A375 (cell line): Measurements from ENCODE around the gene GTF3C1. TPM values are rescaled to one million over a fixed set of nuclear protein-coding genes. Genes with fewer than 3 reads are reported as not detected.

ENCODE experiments used
- total RNA-seq: library from RNA; depleted of rRNA; stranded (reverse); fragments of >200 nt; shearing (Covaris generic); gene quantifications from 2 replicates; pipeline ENCODE4 v1.2.3, GENCODE V29; 2014; rRNA removed

GTF3C1 gene
- 127 and 139 TPM in 2 replicates for total RNA-seq

GRCh38 chr16:27549746-27550581, at the start of gene GTF3C1, which contains the start of gene KATNIP:
Gene GTF3C1 (minus strand): TSS chr16:27549913. CDS start chr16:27549890, 23 bp downstream.
Gene KATNIP (plus strand): TSS chr16:27550144. CDS start chr16:27550171, 27 bp downstream.

Other genes with a start within 250 kb of the GTF3C1 start
- 6.5 and 10.7 TPM in 2 replicates for gene IL4R, start 235.9 kb downstream of the GTF3C1 start, total RNA-seq
- gene IL21R, start 147.7 kb downstream of the GTF3C1 start, total RNA-seq, result 1.6 and 2.5 TPM in 2 replicates
- gene KATNIP, start 231 bp upstream of the GTF3C1 start, total RNA-seq, result 12.2 and 17.4 TPM in 2 replicates